GM12878 (cell line): Measurements from ENCODE around the gene ATP6V1D. TPM values are rescaled to one million over a fixed set of nuclear protein-coding genes. Genes with fewer than 3 reads are reported as not detected.

ENCODE experiments used
- ATAC-seq: fragments of 200-7000 bp; cut with Tn5 transposase; 3 replicates; pipeline ENCODE4 v1.9.1; 2020; ENCODE audit warnings: mild to moderate bottlenecking, moderate library complexity
- BruUV-seq: library from RNA; stranded (reverse); fragments of 400-500 nt; replicated peaks from 2 replicates; lab custom pipeline; 2021; lab: Mats Ljungman, UMichigan
- CTCF ChIA-PET: fragments of 300-600 bp; sonication (Branson Sonifier 250); formaldehyde crosslinking; extraction: SDS; loops from one replicate; lab custom pipeline; 2021; ENCODE audit warnings: inconsistent platforms; lab: Yijun Ruan, JAX
- POLR2A ChIA-PET: fragments of 350-600 bp; formaldehyde crosslinking; extraction: SDS; loops from one replicate; lab custom pipeline; 2021; ENCODE audit warnings: inconsistent platforms; lab: Charles Lee
- RAD21 ChIA-PET: fragments of 300-600 bp; sonication (Branson Sonifier 250); formaldehyde crosslinking; loops from one replicate; lab custom pipeline; 2023; ENCODE audit warnings: antibody characterized with exemption; ENCODE audit not compliant: unreplicated experiment; lab: Charles Lee
- SMC1A ChIA-PET: fragments of 300-600 bp; sonication (Branson Sonifier 250); formaldehyde crosslinking; loops from one replicate; lab custom pipeline; 2023; ENCODE audit not compliant: unreplicated experiment, uncharacterized antibody; lab: Charles Lee
- DNase-seq: peaks from one replicate; pipeline ENCODE4 v3.0.0-alpha.2; 2011; ENCODE audit warnings: low read depth, low spot score
- FAIRE-seq: peaks from 3 replicates; lab custom pipeline; 2011; peaks lifted over from hg19 to GRCh38; lab: Jason Lieb, UNC
- H2AFZ ChIP-seq: 2 replicates; pipeline ENCODE4 v1.6.0; 2011; ENCODE audit warnings: low read depth, low read length, control low read depth; ENCODE audit not compliant: control insufficient read depth
- H3K27ac ChIP-seq: 2 replicates; pipeline ENCODE4 v1.5.1; 2011; ENCODE audit warnings: control low read depth; ENCODE audit not compliant: control insufficient read depth, insufficient read depth
- H3K27me3 ChIP-seq, 2 experiments: replicated peaks in 1 of 2; 2 replicates each; pipeline versions ENCODE4 v1.6.0 to v1.6.1; 2011; ENCODE audit warnings: low read length in 1 of 2; ENCODE audit not compliant: control insufficient read depth in 2 of 2, insufficient read depth in 2 of 2
- H3K36me3 ChIP-seq, 2 experiments: 2 replicates each; pipeline ENCODE4 v1.5.1; 2011; ENCODE audit warnings: low read length in 1 of 2; ENCODE audit not compliant: control insufficient read depth in 2 of 2, insufficient read depth in 2 of 2
- H3K4me1 ChIP-seq: 2 replicates; pipeline ENCODE4 v1.6.1; 2011; ENCODE audit warnings: mild to moderate bottlenecking, low read length, moderate library complexity, mixed read lengths; ENCODE audit not compliant: control insufficient read depth, insufficient read depth
- H3K4me2 ChIP-seq: 2 replicates; pipeline ENCODE4 v1.6.0; 2011; ENCODE audit warnings: control low read depth; ENCODE audit not compliant: control insufficient read depth, insufficient read depth
- H3K4me3 ChIP-seq: fragments of 200-600 bp; sonication (generic); 2 replicates; pipeline ENCODE4 v1.5.1; 2016
- H3K79me2 ChIP-seq: 2 replicates; pipeline ENCODE4 v1.6.0; 2011; ENCODE audit warnings: low read length; ENCODE audit not compliant: control insufficient read depth, insufficient read depth
- H3K9ac ChIP-seq: 2 replicates; pipeline ENCODE4 v1.8.0; 2011; ENCODE audit warnings: low read length, control low read depth, mixed read lengths; ENCODE audit not compliant: control insufficient read depth, insufficient read depth
- H3K9me3 ChIP-seq: replicated peaks from 3 replicates; pipeline ENCODE4 v1.5.1; 2011; ENCODE audit warnings: mild to moderate bottlenecking, low read length; ENCODE audit not compliant: control insufficient read depth, insufficient read depth
- H4K20me1 ChIP-seq: 2 replicates; pipeline ENCODE4 v1.6.0; 2011; ENCODE audit not compliant: control insufficient read depth, insufficient read depth
- ATF2 ChIP-seq: IDR thresholded peaks from 2 replicates; pipeline ENCODE4 v1.6.1; 2012; ENCODE audit warnings: low read length, inconsistent platforms
- ATF7 ChIP-seq: fragments of 450-650 bp; IDR thresholded peaks from 2 replicates; pipeline ENCODE4 v1.6.1; 2016; ENCODE audit warnings: low read depth, mild to moderate bottlenecking
- CEBPZ ChIP-seq: fragments of 150-350 bp; IDR thresholded peaks from 2 replicates; pipeline ENCODE4 v1.6.1; 2016; ENCODE audit warnings: low read depth, low read length
- DPF2 ChIP-seq: fragments of 450-650 bp; IDR thresholded peaks from 2 replicates; pipeline ENCODE4 v1.6.1; 2017; ENCODE audit warnings: mild to moderate bottlenecking
- ESRRA ChIP-seq: IDR thresholded peaks from 2 replicates; pipeline ENCODE4 v1.6.1; 2012; ENCODE audit warnings: mild to moderate bottlenecking, low read length, improper control_type of control experiment
- GATAD2B ChIP-seq: fragments of 450-650 bp; conservative IDR thresholded peaks from 2 replicates; pipeline ENCODE4 v1.6.1; 2017; ENCODE audit warnings: low read depth, mild to moderate bottlenecking, moderate library complexity
- IKZF1 ChIP-seq: fragments of 450-650 bp; conservative IDR thresholded peaks from 2 replicates; pipeline ENCODE4 v1.6.1; 2017; ENCODE audit warnings: antibody characterized with exemption, mild to moderate bottlenecking
- MTA3 ChIP-seq: IDR thresholded peaks from 2 replicates; pipeline ENCODE4 v1.6.1; 2012; ENCODE audit warnings: low read length, inconsistent platforms, borderline replicate concordance
- NFIC ChIP-seq: IDR thresholded peaks from 2 replicates; pipeline ENCODE4 v1.6.1; 2012; ENCODE audit warnings: low read depth, mild to moderate bottlenecking, inconsistent platforms, low read length, moderate library complexity
- NRF1 ChIP-seq: conservative IDR thresholded peaks from 2 replicates; pipeline ENCODE4 v1.6.1; 2011; ENCODE audit warnings: mild to moderate bottlenecking, low read depth, low read length, improper control_type of control experiment
- POLR2AphosphoS2 ChIP-seq: IDR thresholded peaks from 2 replicates; pipeline ENCODE4 v1.6.1; 2011; ENCODE audit warnings: low read depth, mild to moderate bottlenecking, low read length, improper control_type of control experiment, moderate library complexity
- RCOR1 ChIP-seq: conservative IDR thresholded peaks from 2 replicates; pipeline ENCODE4 v1.6.1; 2012; ENCODE audit warnings: low read depth, low read length, improper control_type of control experiment
- RELB ChIP-seq: fragments of 450-650 bp; IDR thresholded peaks from 2 replicates; pipeline ENCODE4 v1.6.1; 2017; ENCODE audit warnings: low read depth, mild to moderate bottlenecking, moderate library complexity
- SRF ChIP-seq, 2 experiments: IDR thresholded peaks; 2 replicates each; pipeline ENCODE4 v1.6.1; 2011; ENCODE audit warnings: low read depth in 2 of 2, low read length in 2 of 2, mild to moderate bottlenecking in 1 of 2, moderate library complexity in 1 of 2
- TAF1 ChIP-seq: IDR thresholded peaks from 2 replicates; pipeline ENCODE4 v1.6.1; 2011; ENCODE audit warnings: mild to moderate bottlenecking, low read depth, low read length, borderline replicate concordance
- ZNF687 ChIP-seq: fragments of 450-650 bp; IDR thresholded peaks from 2 replicates; pipeline ENCODE4 v1.6.1; 2017; ENCODE audit warnings: mild to moderate bottlenecking, moderate library complexity
- in situ Hi-C: fragments of 300-500 bp; cut with MboI; formaldehyde crosslinking; loops from 9 replicates; pipeline ENCODE4 v1.14.3; 2018; ENCODE audit warnings: mixed read lengths
- intact Hi-C: fragments of 100-400 bp; cut with micrococcal nuclease; formaldehyde crosslinking; loops from one replicate; pipeline ENCODE4 v1.14.2; 2022; ENCODE audit not compliant: unreplicated experiment
- polyA plus RNA-seq, 11 experiments: library from polyadenylated mRNA; depleted of rRNA in 4 of 11; unstranded in 6 of 11; stranded (reverse) in 5 of 11; fragments of >200 nt; fragmentation: Nextera tagmentation in 4 of 11; fragmentation: Illumina TruSeq in 1 of 11; extraction: Ambion mirVana in 4 of 11; extraction: Trizol in 1 of 11; gene quantifications; 1 replicate in 1 of 11; 2 replicates in 10 of 11; pipeline versions ENCODE4 v1.2.1 to v1.2.3, GENCODE V29; 2011 to 2016; ENCODE audit warnings: inconsistent platforms in 2 of 11, missing spikeins in 2 of 11, low read depth in 1 of 11
- total RNA-seq, 4 experiments: library from RNA; depleted of rRNA in 3 of 4; stranded (reverse); fragments of >200 nt in 3 of 4; fragmentation: Illumina TruSeq in 1 of 4; extraction: Trizol in 1 of 4; gene quantifications; 2 replicates each; pipeline versions ENCODE4 v1.2.1 to v1.2.3, GENCODE V29; 2013 to 2021

ATP6V1D gene
- total and polyA plus RNA-seq, 10 of the 15 experiments (the other 5 are each of a cell fraction or from before 2014, with no cell fraction given) = 24.0 to 71.6 (median 47.8) TPM

GRCh38 chr14:67345583-67345982 is 14.0 kb downstream of the ATP6V1D start:
- Histone ChIP-seq H3K27me3 (no peaks in the 10 kb centered on the region), H2AFZ (no peak overlapping the region), H3K27ac (no peak overlapping the region), H3K36me3 (peaks cover 0 to 12% of the 10 kb centered on the region in 2 experiments; a peak in 2 of 4 replicates), H3K4me2 (no peak overlapping the region), H3K9ac (no peak overlapping the region), H3K4me1 (no peaks in the 10 kb centered on the region), H4K20me1 (no peaks in the 10 kb centered on the region), H3K79me2 (no peaks in the 10 kb centered on the region), H3K9me3 (no peaks in the 10 kb centered on the region), H3K4me3 (no peak overlapping the region)
- in situ Hi-C loops (no loop called here), intact Hi-C loops (no loop called here)
- ATAC-seq (no peak), FAIRE-seq (no peak), DNase-seq (no peak)
- ChIA-PET SMC1A (no interaction called here), POLR2A (no interaction called here), RAD21 (no interaction called here), CTCF (interaction anchor here (1.0 kb wide), 1 partner anchor 226 kb away, joined by 3 read pairs; no protein-coding TSS in a partner anchor)
- no TSS peak for BruUV-seq
- TF ChIP-seq RELB (no peak), DPF2 (no peak), ZNF687 (no peak), GATAD2B (no peak), NRF1 (no peak), IKZF1 (no peak), TAF1 (no peak), MTA3 (no peak), RCOR1 (no peak), ATF2 (no peak), SRF (IDR thresholded peaks at IDR 0.05; ENCODE audit: low read depth in 2 of 2, low read length in 2 of 2) (no peak), POLR2AphosphoS2 (no peak), ESRRA (no peak), ATF7 (no peak), NFIC (no peak), CEBPZ (no peak)
